HCT116 (cell line): Measurements from ENCODE around the gene IGLL5. TPM values are rescaled to one million over a fixed set of nuclear protein-coding genes. Genes with fewer than 3 reads are reported as not detected.

Experiments
- ATAC-seq: fragments of 200-7000 bp; cut with Tn5 transposase; 2 replicates; pipeline ENCODE4 v1.9.1; 2020; ENCODE audit warnings: mild to moderate bottlenecking, moderate library complexity
- BruUV-seq: library from RNA; stranded (reverse); fragments of 400-500 nt; replicated peaks from 2 replicates; lab custom pipeline; 2021; lab: Mats Ljungman, UMichigan
- CTCF ChIA-PET: fragments of 300-600 bp; sonication (Branson Sonifier 250); formaldehyde crosslinking; loops from one replicate; lab custom pipeline; 2021; ENCODE audit warnings: antibody characterized with exemption; lab: Charles Lee
- POLR2A ChIA-PET: fragments of 300-600, 350-600 bp; sonication (Branson Sonifier 250); formaldehyde crosslinking; loops from one replicate; lab custom pipeline; 2021; ENCODE audit warnings: antibody characterized with exemption; lab: Charles Lee
- RAD21 ChIA-PET, 2 experiments: fragments of 300-600 bp; sonication (Branson Sonifier 250); formaldehyde crosslinking; loops; one replicate each; lab custom pipeline; 2023; ENCODE audit warnings: low total read pairs in 2 of 2; ENCODE audit not compliant: uncharacterized antibody in 2 of 2, unreplicated experiment in 2 of 2, low non-redundant PET in 1 of 2; lab: Charles Lee
- DNase-seq: peaks from one replicate; pipeline ENCODE4 v3.0.0-alpha.2; 2010; ENCODE audit warnings: low read depth, low spot score
- H2AFZ ChIP-seq: fragments of 200-600 bp; shearing (Covaris generic), sonication (generic); 2 replicates; pipeline ENCODE4 v1.6.1; 2017; ENCODE audit warnings: low read depth, mixed run types, mixed read lengths, antibody characterized with exemption, low read length; ENCODE audit not compliant: poor library complexity, severe bottlenecking
- H3K27ac ChIP-seq: 2 replicates; pipeline ENCODE4 v1.5.1; 2012; ENCODE audit warnings: low read depth, low read length
- H3K27me3 ChIP-seq: fragments of 200-600 bp; sonication (generic); 2 replicates; pipeline ENCODE4 v1.6.1; 2016; ENCODE audit warnings: mixed run types, low read length, mixed read lengths; ENCODE audit not compliant: insufficient read depth
- H3K36me3 ChIP-seq, 2 experiments: fragments of 200-500 bp in 1 of 2; fragments of 200-600 bp in 1 of 2; sonication (Bioruptor generic) in 1 of 2; sonication (generic) in 1 of 2; 2 replicates each; pipeline versions ENCODE4 v1.5.1 to v1.6.1; 2014 to 2016; ENCODE audit warnings: low read length in 2 of 2, inconsistent platforms in 1 of 2, mixed read lengths in 1 of 2, mixed run types in 1 of 2; ENCODE audit not compliant: insufficient read depth in 2 of 2, control insufficient read depth in 1 of 2
- H3K4me1 ChIP-seq, 2 experiments: fragments of 200-600 bp in 1 of 2; sonication (generic) in 1 of 2; 2 replicates each; pipeline versions ENCODE4 v1.5.1 to v1.6.1; 2012 to 2017; ENCODE audit warnings: low read length in 2 of 2, inconsistent platforms in 1 of 2, mild to moderate bottlenecking in 1 of 2, mixed read lengths in 1 of 2, mixed run types in 1 of 2, moderate library complexity in 1 of 2; ENCODE audit not compliant: insufficient read depth in 2 of 2, control insufficient read depth in 1 of 2
- H3K4me2 ChIP-seq: fragments of 200-600 bp; sonication (generic); 2 replicates; pipeline ENCODE4 v1.6.1; 2017; ENCODE audit warnings: mixed run types, low read length, mixed read lengths
- H3K4me3 ChIP-seq, 2 experiments: fragments of 200-600 bp in 1 of 2; sonication (generic) in 1 of 2; replicated peaks in 1 of 2; 2 replicates each; pipeline ENCODE4 v1.5.1; 2011 to 2016; ENCODE audit warnings: low read length in 2 of 2, control low read depth in 1 of 2, low read depth in 1 of 2, mild to moderate bottlenecking in 1 of 2, mixed read lengths in 1 of 2, mixed run types in 1 of 2
- H3K79me2 ChIP-seq: fragments of 200-600 bp; sonication (generic); 2 replicates; pipeline ENCODE4 v1.6.1; 2017; ENCODE audit warnings: mild to moderate bottlenecking, mixed run types, low read length, moderate library complexity, mixed read lengths; ENCODE audit not compliant: insufficient read depth
- H3K9ac ChIP-seq: fragments of 200-600 bp; sonication (generic); 2 replicates; pipeline ENCODE4 v1.6.1; 2016; ENCODE audit warnings: low read length, mixed read lengths
- H3K9me2 ChIP-seq: fragments of 200-600 bp; sonication (generic), shearing (Covaris generic); 2 replicates; pipeline ENCODE4 v1.6.1; 2017; ENCODE audit warnings: mixed run types, mild to moderate bottlenecking, moderate library complexity; ENCODE audit not compliant: insufficient read depth
- H3K9me3 ChIP-seq, 2 experiments: fragments of 200-500 bp in 1 of 2; fragments of 200-600 bp in 1 of 2; sonication (Bioruptor generic) in 1 of 2; sonication (generic) in 1 of 2; 2 replicates each; pipeline ENCODE4 v1.6.1; 2014 to 2017; ENCODE audit warnings: low read length in 2 of 2, mixed read lengths in 2 of 2, inconsistent platforms in 1 of 2, low read depth in 1 of 2, mild to moderate bottlenecking in 1 of 2, mixed run types in 1 of 2, moderate library complexity in 1 of 2; ENCODE audit not compliant: control insufficient read depth in 1 of 2, insufficient read depth in 1 of 2
- H4K20me1 ChIP-seq: fragments of 200-600 bp; sonication (generic), shearing (Covaris generic); 2 replicates; pipeline ENCODE4 v1.6.1; 2017; ENCODE audit warnings: mixed run types, mild to moderate bottlenecking, moderate library complexity; ENCODE audit not compliant: insufficient read depth
- CEBPB ChIP-seq: IDR thresholded peaks from 2 replicates; pipeline ENCODE4 v1.6.1; 2012; ENCODE audit warnings: low read depth
- CTCF ChIP-seq, 3 experiments: fragments of 200-600 bp in 1 of 3; sonication (generic) in 1 of 3; IDR thresholded peaks in 2 of 3; conservative IDR thresholded peaks in 1 of 3; 2 replicates each; pipeline ENCODE4 v1.5.1; 2012 to 2017; ENCODE audit warnings: low read depth in 2 of 3, low read length in 2 of 3, antibody characterized with exemption in 1 of 3, borderline replicate concordance in 1 of 3, control low read depth in 1 of 3, mild to moderate bottlenecking in 1 of 3, mixed read lengths in 1 of 3, mixed run types in 1 of 3, moderate library complexity in 1 of 3; ENCODE audit not compliant: insufficient read depth in 1 of 3
- MAX ChIP-seq: IDR thresholded peaks from 2 replicates; pipeline ENCODE4 v1.6.1; 2012
- POLR2AphosphoS5 ChIP-seq: IDR thresholded peaks from 2 replicates; pipeline ENCODE4 v1.6.1; 2011; ENCODE audit warnings: mild to moderate bottlenecking, low read depth, low read length, moderate library complexity
- REST ChIP-seq: IDR thresholded peaks from 2 replicates; pipeline ENCODE4 v1.6.1; 2012; ENCODE audit warnings: low read depth
- TCF7L2 ChIP-seq: IDR thresholded peaks from 2 replicates; pipeline ENCODE4 v1.7.0; 2011; ENCODE audit warnings: borderline replicate concordance, inconsistent platforms; ENCODE audit not compliant: insufficient read depth, insufficient read length; ENCODE audit errors: extremely low read depth
- ZNF274 ChIP-seq: fragments of 200-500 bp; sonication (Bioruptor generic); IDR thresholded peaks from 2 replicates; pipeline ENCODE4 v1.6.1; 2014; ENCODE audit warnings: mild to moderate bottlenecking, low read depth, low read length, inconsistent platforms
- intact Hi-C: fragments of 100-400 bp; cut with micrococcal nuclease; formaldehyde crosslinking; loops from 2 replicates; pipeline ENCODE4 v1.10.0; 2022
- total RNA-seq: library from RNA; stranded (reverse); gene quantifications from one replicate; pipeline ENCODE4 v1.2.1, GENCODE V29; 2021; ENCODE audit not compliant: unreplicated experiment

The IGLL5 gene
- total RNA-seq, 1 experiment from 2014 or later, result not detected

- RAD21 ChIA-PET, result no interaction called here
Observed at GRCh38 chr22:22895776-22896445, 8.3 kb downstream of the IGLL5 start.

GRCh38 chr22:22896601-22897000 lies 9.0 kb downstream of the IGLL5 start:
- ChIA-PET CTCF (no interaction called here), POLR2A (no interaction called here), RAD21 (no interaction called here)
- Histone ChIP-seq H3K79me2 (no peaks in the 10 kb centered on the region), H4K20me1 (no peaks in the 10 kb centered on the region), H3K9me3 (no peaks in the 10 kb centered on the region), H3K9me2 (no peaks in the 10 kb centered on the region), H3K4me3 (no peak overlapping the region), H3K9ac (no peak overlapping the region), H3K4me1 (no peaks in the 10 kb centered on the region), H3K27me3 (peaks cover 44% of the 10 kb centered on the region), H3K27ac (no peak overlapping the region), H3K4me2 (no peak overlapping the region), H2AFZ (no peak overlapping the region), H3K36me3 (no peaks in the 10 kb centered on the region)
- ATAC-seq (no peak), DNase-seq (no peak)
- BruUV-seq, result no TSS peak
- intact Hi-C loops, result no loop called here
- TF ChIP-seq CTCF (IDR thresholded peaks at IDR 0.05 in 2 of 3, conservative IDR thresholded peaks at IDR 0.05 in 1 of 3; ENCODE audit: borderline replicate concordance in 1 of 3, insufficient read depth in 1 of 3, low read depth in 2 of 3, low read length in 2 of 3), result no peak
- no peak for TF ChIP-seq MAX
- TF ChIP-seq ZNF274, result no peak
- no peak for TF ChIP-seq REST
- TF ChIP-seq POLR2AphosphoS5, result no peak
- no peak for TF ChIP-seq CEBPB

More at GRCh38 chr22:22895776-22896445, 8.3 kb downstream of the IGLL5 start:
- no peak for TF ChIP-seq TCF7L2
- TF ChIP-seq, all 23 proteins: peak for 0
- Histone ChIP-seq H2AFZ (no peak overlapping the region), H3K27me3 (peaks cover 48% of the 10 kb centered on the region), H3K27ac (no peak overlapping the region), H3K9me3 (no peaks in the 10 kb centered on the region), H3K4me3 (no peak overlapping the region), H3K9ac (no peak overlapping the region), H3K36me3 (no peaks in the 10 kb centered on the region), H3K79me2 (no peaks in the 10 kb centered on the region), H4K20me1 (no peaks in the 10 kb centered on the region), H3K4me2 (no peak overlapping the region), H3K4me1 (no peaks in the 10 kb centered on the region), H3K9me2 (no peaks in the 10 kb centered on the region)
- ATAC-seq, result no peak
- DNase-seq, result no peak
- BruUV-seq, result no TSS peak
- POLR2A ChIA-PET, result no interaction called here
- intact Hi-C loops, result no loop called here
- CTCF ChIA-PET, result interaction anchor here (1.6 kb wide), 1 partner anchor 12 kb away, joined by 7 read pairs; no protein-coding TSS in a partner anchor
